ENCODE results near the gene GRM4.
"Not testable (repeated sequence)": the region's sequence is repeated elsewhere in the genome, so short reads cannot be mapped to it uniquely, and the experiment has no call there.

The GRM4 gene

GRCh38 chr6:34146021-34146782 lies at the start of gene GRM4:
GRM4 (minus strand) TSS chr6:34146087; CDS start chr6:34133496, 12,591 bp downstream.
- Mint-ChIP-seq H3K36me3 (ENCODE audit: low read depth) (no peaks in the 10 kb centered on the region), H3K27me3 (ENCODE audit: low read depth) (peaks cover 84% of the 10 kb centered on the region), H3K27ac (no peak within 1 kb of the TSS), H3K4me3 (peak within 1 kb of the TSS; percentile 69 to 75 (median 71)), H3K9me3 (no peaks in the 10 kb centered on the region), H3K4me1 (peaks cover 55% of the 10 kb centered on the region)
- TF ChIP-seq, protein P1, sequence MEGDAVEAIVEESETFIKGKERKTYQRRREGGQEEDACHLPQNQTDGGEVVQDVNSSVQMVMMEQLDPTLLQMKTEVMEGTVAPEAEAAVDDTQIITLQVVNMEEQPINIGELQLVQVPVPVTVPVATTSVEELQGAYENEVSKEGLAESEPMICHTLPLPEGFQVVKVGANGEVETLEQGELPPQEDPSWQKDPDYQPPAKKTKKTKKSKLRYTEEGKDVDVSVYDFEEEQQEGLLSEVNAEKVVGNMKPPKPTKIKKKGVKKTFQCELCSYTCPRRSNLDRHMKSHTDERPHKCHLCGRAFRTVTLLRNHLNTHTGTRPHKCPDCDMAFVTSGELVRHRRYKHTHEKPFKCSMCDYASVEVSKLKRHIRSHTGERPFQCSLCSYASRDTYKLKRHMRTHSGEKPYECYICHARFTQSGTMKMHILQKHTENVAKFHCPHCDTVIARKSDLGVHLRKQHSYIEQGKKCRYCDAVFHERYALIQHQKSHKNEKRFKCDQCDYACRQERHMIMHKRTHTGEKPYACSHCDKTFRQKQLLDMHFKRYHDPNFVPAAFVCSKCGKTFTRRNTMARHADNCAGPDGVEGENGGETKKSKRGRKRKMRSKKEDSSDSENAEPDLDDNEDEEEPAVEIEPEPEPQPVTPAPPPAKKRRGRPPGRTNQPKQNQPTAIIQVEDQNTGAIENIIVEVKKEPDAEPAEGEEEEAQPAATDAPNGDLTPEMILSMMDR (IDR thresholded peaks at IDR 0.05; ENCODE audit: unreplicated experiment in 3 of 3), result no peak

- TF ChIP-seq, protein P1 (IDR thresholded peaks at IDR 0.05; ENCODE audit: unreplicated experiment in 3 of 3), result no peak
- Mint-ChIP-seq H3K4me1 (no peaks in the 10 kb centered on the region), H3K36me3 (ENCODE audit: low read depth) (no peaks in the 10 kb centered on the region), H3K9me3 (no peaks in the 10 kb centered on the region), H3K27ac (no peak overlapping the region), H3K4me3 (no peak overlapping the region), H3K27me3 (ENCODE audit: low read depth) (peaks cover 15% of the 10 kb centered on the region)
Observed at GRCh38 chr6:34194772-34195171, 48.9 kb upstream of the GRM4 start.

GRCh38 chr6:34190504-34191122 lies 44.7 kb upstream of the GRM4 start:
- TF ChIP-seq, protein P1 (IDR thresholded peaks at IDR 0.05; ENCODE audit: unreplicated experiment in 3 of 3), result no peak
- Mint-ChIP-seq H3K4me3 (no peak overlapping the region), H3K4me1 (no peaks in the 10 kb centered on the region), H3K27ac (no peak overlapping the region), H3K27me3 (ENCODE audit: low read depth) (peaks cover 8% of the 10 kb centered on the region), H3K36me3 (ENCODE audit: low read depth) (no peaks in the 10 kb centered on the region), H3K9me3 (no peaks in the 10 kb centered on the region)

DNA sequence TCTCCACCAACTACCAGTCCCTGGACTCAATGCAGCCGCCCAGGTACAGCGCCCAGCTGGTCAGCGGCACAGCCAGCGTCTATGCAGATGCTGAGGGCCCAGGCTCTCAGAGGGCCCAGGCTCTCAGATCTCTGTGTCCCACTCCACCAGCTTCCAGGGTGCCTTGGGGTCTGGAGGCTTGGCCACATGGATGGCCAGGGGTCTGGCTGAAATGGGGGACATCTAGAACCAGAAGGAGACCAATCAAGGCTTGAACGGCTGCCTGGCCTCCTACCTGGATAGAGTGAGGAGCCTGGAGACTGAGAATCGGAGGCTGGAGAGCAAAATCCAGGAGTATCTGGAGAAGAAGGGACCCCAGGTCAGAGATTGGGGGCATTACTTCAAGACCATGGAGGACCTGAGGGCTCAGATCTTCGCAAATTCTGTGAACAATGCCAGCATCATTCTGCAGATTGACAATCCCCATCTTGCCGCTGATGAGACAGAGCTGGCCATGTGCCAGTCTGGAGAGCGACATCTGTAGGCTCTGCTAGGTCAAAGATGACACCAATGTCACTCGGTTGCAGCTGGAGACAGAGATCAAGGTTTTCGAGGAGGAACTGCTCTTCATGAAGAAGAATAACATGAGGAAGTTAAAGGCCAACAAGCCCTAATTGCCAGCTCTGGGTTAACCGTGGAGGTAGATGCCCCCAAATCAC lies 44.1 kb upstream of the GRM4 start:
- TF ChIP-seq, protein P1 (IDR thresholded peaks at IDR 0.05; ENCODE audit: unreplicated experiment in 3 of 3), result no peak
- Mint-ChIP-seq H3K36me3 (ENCODE audit: low read depth) (no peaks in the 10 kb centered on the region), H3K27me3 (ENCODE audit: low read depth) (peaks cover 4% of the 10 kb centered on the region)

GRCh38 chr6:34184726-34185125 lies 38.8 kb upstream of the GRM4 start:
- not testable (repeated sequence) for H3K4me1 Mint-ChIP-seq, H3K9me3 Mint-ChIP-seq, H3K27ac Mint-ChIP-seq

More for the DNA sequence above, 44.1 kb upstream of the GRM4 start:
- Mint-ChIP-seq H3K27ac (no peak overlapping the region), H3K9me3 (no peaks in the 10 kb centered on the region), H3K4me1 (no peaks in the 10 kb centered on the region), H3K4me3 (no peak overlapping the region)

DNA sequence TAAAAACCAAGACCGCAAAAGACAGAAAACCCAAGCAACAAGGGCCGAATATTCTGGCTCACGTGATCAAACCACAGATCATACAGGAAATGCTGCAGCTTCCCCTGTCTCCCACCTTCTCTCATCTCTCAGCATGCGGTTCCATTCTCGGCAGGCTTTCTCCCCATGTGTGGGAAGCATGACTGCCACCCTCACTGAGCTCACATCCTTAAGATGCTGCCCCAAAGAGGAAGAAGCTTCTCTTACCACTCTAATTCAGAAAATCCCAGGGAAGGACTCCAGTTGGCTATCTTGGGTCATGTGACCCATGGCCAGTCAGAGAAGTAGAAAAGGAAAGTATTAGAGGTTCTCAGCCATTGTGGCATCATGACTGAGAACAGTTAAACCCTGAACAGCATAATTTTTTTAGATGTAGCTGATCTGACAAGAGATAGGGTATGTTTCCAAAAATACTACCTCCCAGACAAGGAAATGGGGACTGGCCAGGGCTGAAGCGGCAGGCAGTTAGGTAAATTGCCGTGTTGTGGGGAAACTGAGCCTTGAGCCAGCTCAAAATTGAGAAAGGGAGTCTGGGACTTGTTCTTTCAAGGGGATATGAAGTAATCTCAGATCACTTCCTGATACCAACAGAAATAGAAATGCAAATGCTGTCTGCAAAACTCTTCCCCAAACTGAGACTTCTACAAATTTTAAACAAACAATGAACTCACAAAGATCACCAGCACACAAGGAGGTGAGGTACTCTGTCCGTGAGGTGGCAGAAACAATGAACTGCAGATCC lies 37.1 kb upstream of the GRM4 start:
- no peaks in the 10 kb centered on the region for H3K36me3 Mint-ChIP-seq (ENCODE audit: low read depth)
- H3K27me3 Mint-ChIP-seq (ENCODE audit: low read depth), result peaks cover 4% of the 10 kb centered on the region

More at GRCh38 chr6:34184726-34185125, 38.8 kb upstream of the GRM4 start:
- H3K36me3 Mint-ChIP-seq (ENCODE audit: low read depth); H3K27me3 Mint-ChIP-seq (ENCODE audit: low read depth); H3K4me3 Mint-ChIP-seq: not testable (repeated sequence)

More for the DNA sequence above, 37.1 kb upstream of the GRM4 start:
- Mint-ChIP-seq H3K27ac (no peak overlapping the region), H3K4me3 (no peak overlapping the region), H3K4me1 (no peaks in the 10 kb centered on the region), H3K9me3 (peaks cover 9% of the 10 kb centered on the region)
- TF ChIP-seq, protein P1 (IDR thresholded peaks at IDR 0.05; ENCODE audit: unreplicated experiment in 3 of 3), result no peak

Measured in nephron (organoid).